H1 (cell line): ENCODE results near the gene ZNF646. TPM values are rescaled to one million over a fixed set of nuclear protein-coding genes. Genes with fewer than 3 reads are reported as not detected.

ENCODE experiments used
- CTCF ChIA-PET: fragments of 300-600 bp; sonication (Branson Sonifier 250); formaldehyde crosslinking; loops from one replicate; lab custom pipeline; 2021; ENCODE audit not compliant: partially characterized antibody; lab: Charles Lee
- POLR2A ChIA-PET: fragments of 300-600 bp; sonication (Branson Sonifier 250); formaldehyde crosslinking; loops from one replicate; lab custom pipeline; 2021; ENCODE audit warnings: inconsistent platforms; ENCODE audit not compliant: partially characterized antibody; lab: Charles Lee
- DNase-seq, 2 experiments: peaks; one replicate each; pipeline versions ENCODE4 v3.0.0 to v3.0.0-alpha.2; 2010 to 2022; ENCODE audit warnings: low spot score in 2 of 2, low read depth in 1 of 2, mixed read lengths in 1 of 2
- FAIRE-seq: peaks from 2 replicates; lab custom pipeline; 2011; peaks lifted over from hg19 to GRCh38; lab: Jason Lieb, UNC
- H2AFZ ChIP-seq: 2 replicates; pipeline ENCODE4 v1.8.1; 2012; ENCODE audit warnings: low read length, inconsistent platforms
- H2AK5ac ChIP-seq: 2 replicates; pipeline ENCODE4 v1.6.1; 2013; ENCODE audit warnings: low read depth, low read length
- H2BK120ac ChIP-seq: replicated peaks from 2 replicates; pipeline ENCODE3; 2013; ENCODE audit warnings: low read depth, low read length, inconsistent platforms
- H2BK12ac ChIP-seq: 2 replicates; pipeline ENCODE4 v1.6.1; 2013; ENCODE audit warnings: low read depth, low read length
- H2BK15ac ChIP-seq: 2 replicates; pipeline ENCODE4 v1.6.1; 2013; ENCODE audit warnings: low read length
- H2BK20ac ChIP-seq: 2 replicates; pipeline ENCODE4 v1.6.1; 2013; ENCODE audit warnings: low read length
- H2BK5ac ChIP-seq: 2 replicates; pipeline ENCODE4 v1.6.1; 2013; ENCODE audit warnings: low read depth, low read length
- H3K14ac ChIP-seq: 2 replicates; pipeline ENCODE4 v1.6.1; 2013; ENCODE audit warnings: inconsistent platforms; ENCODE audit not compliant: insufficient read length
- H3K18ac ChIP-seq: 2 replicates; pipeline ENCODE4 v1.6.1; 2013; ENCODE audit warnings: low read length; ENCODE audit errors: extremely low read depth
- H3K23ac ChIP-seq: 2 replicates; pipeline ENCODE4 v1.6.1; 2013; ENCODE audit warnings: inconsistent platforms; ENCODE audit not compliant: insufficient read length
- H3K23me2 ChIP-seq: 2 replicates; pipeline ENCODE4 v1.6.1; 2013; ENCODE audit warnings: low read depth, low read length
- H3K27ac ChIP-seq: 2 replicates; pipeline ENCODE4 v1.6.1; 2011; ENCODE audit warnings: low read depth, low read length, inconsistent platforms
- H3K27me3 ChIP-seq, 4 experiments: replicated peaks in 1 of 4; 1 replicate in 1 of 4; 2 replicates in 3 of 4; pipeline versions ENCODE4 v1.6.1 to v1.8.1; 2011 to 2013; ENCODE audit warnings: low read length in 3 of 4, mild to moderate bottlenecking in 3 of 4, inconsistent platforms in 2 of 4, mixed read lengths in 2 of 4, moderate library complexity in 1 of 4; ENCODE audit not compliant: control insufficient read depth in 3 of 4, insufficient read depth in 3 of 4; ENCODE audit errors: extremely low read depth in 1 of 4
- H3K36me3 ChIP-seq, 4 experiments: 2 replicates each; pipeline versions ENCODE4 v1.6.1 to v1.8.1; 2011 to 2013; ENCODE audit warnings: mild to moderate bottlenecking in 4 of 4, low read length in 3 of 4, moderate library complexity in 2 of 4, control low read depth in 1 of 4, inconsistent platforms in 1 of 4; ENCODE audit not compliant: insufficient read depth in 4 of 4, control insufficient read depth in 2 of 4
- H3K4ac ChIP-seq: replicated peaks from 2 replicates; pipeline ENCODE3; 2013; ENCODE audit warnings: low read length, low read depth, mixed read lengths, inconsistent platforms; ENCODE audit not compliant: insufficient read length
- H3K4me1 ChIP-seq, 4 experiments: replicated peaks in 1 of 4; 1 replicate in 1 of 4; 2 replicates in 3 of 4; pipeline versions ENCODE4 v1.6.1 to v1.8.1; 2011 to 2013; ENCODE audit warnings: low read length in 3 of 4, inconsistent platforms in 2 of 4, mixed read lengths in 1 of 4; ENCODE audit not compliant: insufficient read depth in 4 of 4, control insufficient read depth in 3 of 4
- H3K4me2 ChIP-seq, 2 experiments: 2 replicates each; pipeline versions ENCODE4 v1.6.1 to v1.8.1; 2011 to 2013; ENCODE audit warnings: low read depth in 2 of 2, low read length in 2 of 2, control low read depth in 1 of 2, inconsistent platforms in 1 of 2, mild to moderate bottlenecking in 1 of 2; ENCODE audit not compliant: insufficient read depth in 1 of 2
- H3K4me3 ChIP-seq, 4 experiments: fragments of 200-600, 300-600 bp in 1 of 4; sonication (generic), shearing (Covaris generic), sonication (Bioruptor Twin) in 1 of 4; 2 replicates each; pipeline versions ENCODE4 v1.5.1 to v1.8.1; 2011 to 2016; ENCODE audit warnings: low read length in 4 of 4, low read depth in 3 of 4, control low read depth in 2 of 4, inconsistent platforms in 2 of 4, mild to moderate bottlenecking in 2 of 4, mixed read lengths in 1 of 4, moderate library complexity in 1 of 4; ENCODE audit not compliant: insufficient read depth in 2 of 4; ENCODE audit errors: extremely low read depth in 1 of 4
- H3K56ac ChIP-seq: replicated peaks from 2 replicates; pipeline ENCODE3; 2013; ENCODE audit warnings: low read depth, mild to moderate bottlenecking, mixed read lengths, low read length, inconsistent platforms; ENCODE audit not compliant: insufficient read length
- H3K79me1 ChIP-seq: 2 replicates; pipeline ENCODE4 v1.6.1; 2013; ENCODE audit warnings: low read depth, low read length, control low read depth
- H3K79me2 ChIP-seq, 2 experiments: 2 replicates each; pipeline versions ENCODE4 v1.6.1 to v1.8.1; 2012 to 2013; ENCODE audit warnings: low read length in 2 of 2, mild to moderate bottlenecking in 2 of 2, inconsistent platforms in 1 of 2; ENCODE audit not compliant: insufficient read depth in 2 of 2, control insufficient read depth in 1 of 2
- H3K9ac ChIP-seq, 4 experiments: replicated peaks in 1 of 4; 1 replicate in 1 of 4; 2 replicates in 3 of 4; pipeline versions ENCODE4 v1.6.1 to v1.8.1; 2011 to 2013; ENCODE audit warnings: low read depth in 3 of 4, low read length in 3 of 4, control low read depth in 2 of 4, mild to moderate bottlenecking in 2 of 4, moderate library complexity in 2 of 4, inconsistent platforms in 1 of 4; ENCODE audit errors: extremely low read depth in 1 of 4
- H3K9me3 ChIP-seq, 2 experiments: 2 replicates each; pipeline versions ENCODE4 v1.6.1 to v1.8.1; 2012 to 2013; ENCODE audit warnings: mild to moderate bottlenecking in 2 of 2, moderate library complexity in 2 of 2, control low read depth in 1 of 2, inconsistent platforms in 1 of 2, low read depth in 1 of 2, low read length in 1 of 2, mixed read lengths in 1 of 2; ENCODE audit not compliant: insufficient read depth in 2 of 2
- H4K20me1 ChIP-seq, 2 experiments: replicated peaks in 1 of 2; 2 replicates each; pipeline versions ENCODE3 to v1.8.1; 2011 to 2013; ENCODE audit warnings: inconsistent platforms in 2 of 2, low read length in 2 of 2, mild to moderate bottlenecking in 1 of 2; ENCODE audit not compliant: insufficient read depth in 2 of 2, control insufficient read depth in 1 of 2
- H4K5ac ChIP-seq: 2 replicates; pipeline ENCODE4 v1.6.1; 2013; ENCODE audit warnings: low read length, low read depth, mixed read lengths, inconsistent platforms; ENCODE audit not compliant: insufficient read length
- H4K8ac ChIP-seq: 2 replicates; pipeline ENCODE4 v1.8.0; 2013; ENCODE audit warnings: mild to moderate bottlenecking, moderate library complexity, low read length, inconsistent platforms; ENCODE audit not compliant: insufficient read depth; ENCODE audit errors: extremely low read depth
- H4K91ac ChIP-seq: replicated peaks from 2 replicates; pipeline ENCODE3; 2013; ENCODE audit warnings: low read length, mixed read lengths, inconsistent platforms; ENCODE audit not compliant: insufficient read length
- BCL11A ChIP-seq, 2 experiments: IDR thresholded peaks; one replicate each; pipeline ENCODE4 v1.6.1; 2011; ENCODE audit warnings: low read depth in 2 of 2, low read length in 2 of 2, mild to moderate bottlenecking in 2 of 2
- CHD1 ChIP-seq: IDR thresholded peaks from 2 replicates; pipeline ENCODE4 v1.6.1; 2012; ENCODE audit warnings: low read depth, low read length, improper control_type of control experiment
- GABPA ChIP-seq: IDR thresholded peaks from 2 replicates; pipeline ENCODE4 v1.6.1; 2011; ENCODE audit warnings: mild to moderate bottlenecking, low read length, moderate library complexity, borderline replicate concordance; ENCODE audit not compliant: insufficient read depth
- JUND ChIP-seq: IDR thresholded peaks from 2 replicates; pipeline ENCODE4 v1.6.1; 2011; ENCODE audit warnings: mild to moderate bottlenecking, improper control_type of control experiment, low read length
- KDM1A ChIP-seq: fragments of 200-600, 300-600 bp; sonication (generic); IDR thresholded peaks from 2 replicates; pipeline ENCODE4 v1.7.1; 2016; ENCODE audit warnings: mild to moderate bottlenecking, low read length, borderline replicate concordance
- NANOG ChIP-seq: IDR thresholded peaks from 2 replicates; pipeline ENCODE4 v1.6.1; 2011; ENCODE audit warnings: low read length, low read depth, mild to moderate bottlenecking, inconsistent platforms; ENCODE audit not compliant: insufficient read depth, poor library complexity, severe bottlenecking
- POLR2AphosphoS5 ChIP-seq: IDR thresholded peaks from 2 replicates; pipeline ENCODE4 v1.6.1; 2011; ENCODE audit warnings: low read depth, low read length
- POU5F1 ChIP-seq: IDR thresholded peaks from 2 replicates; pipeline ENCODE4 v1.6.1; 2011; ENCODE audit warnings: low read depth, mild to moderate bottlenecking, low read length, moderate library complexity
- RBBP5 ChIP-seq: IDR thresholded peaks from 2 replicates; pipeline ENCODE4 v1.7.1; 2012; ENCODE audit warnings: low read depth, mild to moderate bottlenecking, inconsistent platforms, low read length, moderate library complexity, borderline replicate concordance
- RFX5 ChIP-seq: IDR thresholded peaks from 2 replicates; pipeline ENCODE4 v1.6.1; 2011; ENCODE audit warnings: low read depth, low read length, improper control_type of control experiment, borderline replicate concordance
- TAF1 ChIP-seq: IDR thresholded peaks from 2 replicates; pipeline ENCODE4 v1.6.1; 2011; ENCODE audit warnings: mild to moderate bottlenecking, low read depth, low read length
- TCF12 ChIP-seq: IDR thresholded peaks from 2 replicates; pipeline ENCODE4 v1.6.1; 2011; ENCODE audit warnings: low read depth, mild to moderate bottlenecking, low read length
- TEAD4 ChIP-seq: IDR thresholded peaks from 2 replicates; pipeline ENCODE4 v1.6.1; 2012; ENCODE audit warnings: low read depth, low read length, inconsistent platforms, mixed read lengths
- WGBS, 2 experiments: shearing (Covaris generic) in 1 of 2; methylation state at CpG; one replicate each; pipeline versions ENCODE4 v1.1.6 to v1.1.7; 2013 to 2015; ENCODE audit warnings: low lambda C conversion rate in 2 of 2, mixed read lengths in 2 of 2, inconsistent platforms in 1 of 2, low coverage in 1 of 2, missing lambda C conversion rate in 1 of 2; ENCODE audit not compliant: insufficient replicate concordance in 2 of 2, insufficient coverage in 1 of 2, insufficient read length in 1 of 2; ENCODE audit errors: extremely low coverage in 1 of 2, missing lambda C conversion rate in 1 of 2; 5-methylcytosine and 5-hydroxymethylcytosine counted together
- polyA plus RNA-seq, 7 experiments: library from polyadenylated mRNA; depleted of rRNA in 3 of 7; stranded (reverse) in 5 of 7; unstranded in 2 of 7; fragments of >200 nt in 5 of 7; fragments of 200-250 nt in 2 of 7; gene quantifications; 1 replicate in 5 of 7; 2 replicates in 1 of 7; 4 replicates in 1 of 7; pipeline versions ENCODE4 v1.2.1 to v1.2.3, GENCODE V29; 2011 to 2013; ENCODE audit warnings: missing spikeins in 2 of 7, mixed read lengths in 2 of 7
- total RNA-seq: library from RNA; stranded (reverse); fragmentation: NEBNext Ultra II Directional; extraction: Animal tissue kit (Norgen Biotek cat#: 25700); gene quantifications from 2 replicates; pipeline ENCODE4 v1.2.1, GENCODE V29; 2021
- TF ChIP-seq, protein P1 (sequence below): IDR thresholded peaks from 2 replicates; pipeline ENCODE4 v1.6.1; 2011; ENCODE audit warnings: low read length, improper control_type of control experiment

ZNF646 gene
- total and polyA plus RNA-seq, 2 of the 8 experiments (the other 6 are each of a cell fraction or from before 2014, with no cell fraction given), result 6.5 to 25.0 TPM

DNA sequence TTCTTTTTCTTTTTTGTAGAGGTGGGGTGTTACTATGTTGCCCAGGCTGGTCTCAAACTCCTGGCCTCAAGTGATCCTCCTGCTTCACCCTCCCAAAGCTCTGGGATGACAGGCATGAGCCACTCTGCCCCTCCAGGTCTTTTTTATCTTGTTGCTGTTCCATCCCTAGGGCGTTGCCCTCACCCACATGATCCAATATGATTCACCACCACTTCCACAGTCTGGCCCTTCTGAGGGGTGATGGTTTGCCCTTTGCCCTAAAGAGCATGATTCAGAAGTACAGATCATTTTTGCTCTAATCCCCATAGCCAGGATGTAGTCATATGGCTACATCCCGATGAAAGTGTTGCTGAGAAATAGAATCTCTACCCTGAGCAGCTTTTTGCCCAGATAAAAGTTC lies 22.1 kb upstream of the ZNF646 start:
- WGBS, 2 experiments, result 86% methylated on average over 2 of the region's 2 CpGs; no CpG with 5 or more reads in 1 of the 2 experiments
- DNase-seq (no peak), FAIRE-seq (no peak)
- H3K4me2 ChIP-seq, result no peak overlapping the region
- H3K23ac ChIP-seq, result no peak overlapping the region
- no peaks in the 10 kb centered on the region for H3K27me3 ChIP-seq
- H4K20me1 ChIP-seq, result no peaks in the 10 kb centered on the region
- no peak overlapping the region for H3K4me3 ChIP-seq
- H3K36me3 ChIP-seq, result no peaks in the 10 kb centered on the region
- no peaks in the 10 kb centered on the region; the same call in 1 of the 2 replicates for H3K23me2 ChIP-seq
- no peak overlapping the region for H2BK120ac ChIP-seq
- no peak overlapping the region for H2BK5ac ChIP-seq
- ChIA-PET CTCF (interaction anchor here (1.0 to 1.1 kb wide), 2 partner anchors 9 to 10 kb away, joined by 3 read pairs; no protein-coding TSS in a partner anchor), POLR2A (no interaction called here)
- no peaks in the 10 kb centered on the region for H3K9me3 ChIP-seq
- H2BK15ac ChIP-seq, result no peak overlapping the region
- H3K56ac ChIP-seq, result no peak overlapping the region
- no peak overlapping the region for H3K18ac ChIP-seq
- no peak overlapping the region for H3K14ac ChIP-seq
- H3K27ac ChIP-seq, result no peak overlapping the region
- H2AK5ac ChIP-seq, result no peak overlapping the region
- H3K79me2 ChIP-seq, result no peaks in the 10 kb centered on the region
- H3K79me1 ChIP-seq, result no peaks in the 10 kb centered on the region
- no peak overlapping the region for H3K4ac ChIP-seq
- no peak overlapping the region for H2AFZ ChIP-seq
- no peak overlapping the region for H4K5ac ChIP-seq
- no peak overlapping the region for H2BK12ac ChIP-seq
- H2BK20ac ChIP-seq, result no peak overlapping the region
- no peak overlapping the region for H4K8ac ChIP-seq
- no peak overlapping the region for H3K9ac ChIP-seq
- H3K4me1 ChIP-seq, result peaks cover 0 to 4% (median 0%) of the 10 kb centered on the region in 4 experiments; a peak in 2 of 7 replicates
- no peak overlapping the region for H4K91ac ChIP-seq
- TF ChIP-seq KDM1A (no peak), TAF1 (no peak), NANOG (no peak), GABPA (no peak), POLR2AphosphoS5 (no peak), POU5F1 (no peak), TCF12 (no peak), JUND (no peak), CHD1 (no peak), TEAD4 (no peak), RBBP5 (no peak), RFX5 (no peak), BCL11A (IDR thresholded peaks at IDR 0.05; ENCODE audit: low read depth in 2 of 2, low read length in 2 of 2) (no peak)
- TF ChIP-seq, protein P1, sequence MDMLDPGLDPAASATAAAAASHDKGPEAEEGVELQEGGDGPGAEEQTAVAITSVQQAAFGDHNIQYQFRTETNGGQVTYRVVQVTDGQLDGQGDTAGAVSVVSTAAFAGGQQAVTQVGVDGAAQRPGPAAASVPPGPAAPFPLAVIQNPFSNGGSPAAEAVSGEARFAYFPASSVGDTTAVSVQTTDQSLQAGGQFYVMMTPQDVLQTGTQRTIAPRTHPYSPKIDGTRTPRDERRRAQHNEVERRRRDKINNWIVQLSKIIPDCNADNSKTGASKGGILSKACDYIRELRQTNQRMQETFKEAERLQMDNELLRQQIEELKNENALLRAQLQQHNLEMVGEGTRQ, result no peak
